Measurements from ENCODE around the gene RAC3. TPM values are rescaled to one million over a fixed set of nuclear protein-coding genes. Genes with fewer than 3 reads are reported as not detected.

The RAC3 gene
- total and polyA plus RNA-seq, 9 of the 15 experiments (the other 6 are each of a cell fraction or from before 2014, with no cell fraction given), result 0.23 to 292 (median 118) TPM

- no peak overlapping the region for H3K4me2 ChIP-seq (ENCODE audit: insufficient read depth, low read length)
- FAIRE-seq, result no peak
- no peaks in the 10 kb centered on the region for H3K9me1 ChIP-seq (ENCODE audit: control insufficient read depth, insufficient read depth, low read length)
- no peak overlapping the region for H2AFZ ChIP-seq (ENCODE audit: low read depth, low read length)
- TF ChIP-seq RBM22 (IDR thresholded peaks at IDR 0.05; ENCODE audit: low read depth, low read length, poor library complexity, severe bottlenecking) (peak; percentile 62), RBFOX2 (IDR thresholded peaks at IDR 0.05; ENCODE audit: low read depth, low read length) (peak; percentile 64), POLR2G (IDR thresholded peaks at IDR 0.05; ENCODE audit: low read depth, low read length) (peak; percentile 34; the same call in 1 of the 2 replicates), KHSRP (IDR thresholded peaks at IDR 0.05) (no peak), POLR2A (conservative IDR thresholded peaks at IDR 0.05) (peak; percentile 23; the same call in 1 of the 2 replicates), ZNF146 (CRISPR knock-in tag; IDR thresholded peaks at IDR 0.05; ENCODE audit: unreplicated experiment) (no peak), HIVEP1 (CRISPR knock-in tag; IDR thresholded peaks at IDR 0.05) (no peak)
- no peaks in the 10 kb centered on the region for H3K9me3 ChIP-seq (replicated peaks; ENCODE audit: control insufficient read depth, insufficient read depth, low read depth, low read length)
- H3K27me3 ChIP-seq (ENCODE audit: control insufficient read depth in 2 of 2, insufficient read depth in 2 of 2, low read length in 2 of 2), result no peaks in the 10 kb centered on the region
- peaks cover 81% of the 10 kb centered on the region; the same call in 2 of the 3 replicates for H3K36me3 ChIP-seq (ENCODE audit: control insufficient read depth, insufficient read depth, low read length)
- no peak overlapping the region for H3K27ac ChIP-seq (ENCODE audit: extremely low read depth, low read depth, low read length)
- ChIA-PET CTCF (ENCODE audit: low intra/inter-chr PET ratio) (no interaction called here), POLR2A (interaction anchor here (0.5 to 2.5 kb wide), 7 partner anchors 7 to 128 kb away, joined by 3 to 11 read pairs (median 3); partner anchors contain the start of gene DCXR)
- peaks cover 7% of the 10 kb centered on the region for H4K20me1 ChIP-seq (replicated peaks; ENCODE audit: control insufficient read depth, insufficient read depth, low read length)
- H3K4me1 ChIP-seq (replicated peaks in 1 of 2; ENCODE audit: control insufficient read depth in 2 of 2, insufficient read depth in 2 of 2, low read length in 2 of 2), result peaks cover 3 to 90% of the 10 kb centered on the region in 2 experiments; a peak in 3 of 5 replicates
- in situ Hi-C loops (cut with MboI) (no loop called here), intact Hi-C loops (cut with micrococcal nuclease) (no loop called here)
- peaks cover 28% of the 10 kb centered on the region for H3K79me2 ChIP-seq (ENCODE audit: control insufficient read depth, insufficient read depth, low read length)
- ATAC-seq, result no peak
- no TSS peak for BruUV-seq (replicated peaks)
- H3K9ac ChIP-seq (ENCODE audit: insufficient read depth in 1 of 2, low read depth in 2 of 2, low read length in 2 of 2), result no peak overlapping the region
- no peak overlapping the region for H3K4me3 ChIP-seq
- 91% methylated on average over 28 of the region's 34 CpGs for WGBS (ENCODE audit: insufficient coverage, low coverage, missing lambda C conversion rate)
- DNase-seq (ENCODE audit: extremely low read depth in 1 of 4, low spot score in 3 of 4), result no peak
Measured at GRCh38 chr17:82061047-82061925, 29.8 kb downstream of the RAC3 start.

Data from K562 (cell line).